ENCODE measurements around the gene OPHN1. TPM values are rescaled to one million over a fixed set of nuclear protein-coding genes. Genes with fewer than 3 reads are reported as not detected.

The OPHN1 gene
- total and polyA plus RNA-seq, 12 donors, result 2.1 to 7.1 (median 5.2) TPM

GRCh38 chrX:68433981-68434299 is 645 bp upstream of the OPHN1 start:
- peaks cover 0 to 17% (median 5%) of the 10 kb centered on the region in 9 donors for H3K4me1 ChIP-seq
- intact Hi-C loops (cut with DNase I), result no loop called here
- no peaks in the 10 kb centered on the region for H3K9me3 ChIP-seq
- peaks cover 0 to 39% (median 0%) of the 10 kb centered on the region in 7 donors for H3K27me3 ChIP-seq
- TF ChIP-seq CTCF (IDR thresholded peaks at IDR 0.05), result no peak
- peak overlapping the region; percentile 49 to 85 (median 68) for H3K4me3 ChIP-seq
- H3K36me3 ChIP-seq, result no peaks in the 10 kb centered on the region
- ATAC-seq (no peak), DNase-seq (no peak)
- 0 to 1% methylated on average over 12 to 13 of the region's 13 CpGs for WGBS, 2 donors
- H3K27ac ChIP-seq, result peak overlapping the region; percentile 48 to 90 (median 87)

GRCh38 chrX:68432648-68433047 is 647 bp downstream of the OPHN1 start:
- Histone ChIP-seq H3K27me3 (peaks cover 0 to 39% (median 0%) of the 10 kb centered on the region in 7 donors), H3K4me3 (peak overlapping the region; percentile 49 to 85 (median 68)), H3K27ac (peak overlapping the region in 9 of 10 donors; percentile 73 to 90 (median 87)), H3K4me1 (peaks cover 0 to 17% (median 5%) of the 10 kb centered on the region in 9 donors), H3K36me3 (no peaks in the 10 kb centered on the region), H3K9me3 (no peaks in the 10 kb centered on the region)
- TF ChIP-seq CTCF (IDR thresholded peaks at IDR 0.05), result no peak
- ATAC-seq (peak in 6 of 8 donors; percentile 2 to 32 (median 16)), DNase-seq (no peak)
- intact Hi-C loops (cut with DNase I), result no loop called here
- 1 to 6% methylated on average over 12 of the region's 12 CpGs for WGBS, 2 donors

- TF ChIP-seq CTCF (IDR thresholded peaks at IDR 0.05), result no peak
- DNase-seq, result no peak
- Histone ChIP-seq H3K9me3 (no peaks in the 10 kb centered on the region), H3K4me3 (peak overlapping the region in 1 of 10 donors; percentile 84), H3K27me3 (peaks cover 0 to 35% (median 0%) of the 10 kb centered on the region in 7 donors), H3K27ac (peak overlapping the region in 1 of 10 donors; percentile 89), H3K4me1 (peaks cover 0 to 17% (median 5%) of the 10 kb centered on the region in 9 donors), H3K36me3 (no peaks in the 10 kb centered on the region)
- intact Hi-C loops (cut with DNase I), result no loop called here
- WGBS, 2 donors, result 63 to 77% methylated on average over 2 of the region's 2 CpGs
- ATAC-seq, result no peak
Measured at GRCh38 chrX:68431836-68432235, 1.5 kb downstream of the OPHN1 start.

GRCh38 chrX:68429216-68429615 is 4.1 kb downstream of the OPHN1 start:
- 90 to 91% methylated on average over 10 of the region's 10 CpGs for WGBS, 2 donors
- intact Hi-C loops (cut with DNase I), result no loop called here
- H3K4me1 ChIP-seq, result peaks cover 0 to 14% (median 2%) of the 10 kb centered on the region in 9 donors
- H3K9me3 ChIP-seq, result no peaks in the 10 kb centered on the region
- ATAC-seq (no peak), DNase-seq (no peak)
- peaks cover 0 to 26% (median 0%) of the 10 kb centered on the region in 7 donors for H3K27me3 ChIP-seq
- no peak for TF ChIP-seq CTCF (IDR thresholded peaks at IDR 0.05)
- no peak overlapping the region for H3K4me3 ChIP-seq
- no peaks in the 10 kb centered on the region for H3K36me3 ChIP-seq
- no peak overlapping the region for H3K27ac ChIP-seq
